ENCODE measurements around the gene ZNF22. TPM values are rescaled to one million over a fixed set of nuclear protein-coding genes. Genes with fewer than 3 reads are reported as not detected.
A peak's percentile ranks its signal among the peaks of the same experiment; 100 is the strongest.

ZNF22 gene
- total and polyA plus RNA-seq, 2 of the 8 experiments (the other 6 are each of a cell fraction or from before 2014, with no cell fraction given), result 18.2 to 45.2 TPM

GRCh38 chr10:44986179-44986578 lies 14.5 kb upstream of the ZNF22 start:
- FAIRE-seq, result no peak
- no peak overlapping the region for H3K4me3 ChIP-seq (ENCODE audit: extremely low read depth in 1 of 4, insufficient read depth in 2 of 4, low read depth in 3 of 4, low read length in 4 of 4)
- no peak overlapping the region for H2BK15ac ChIP-seq (ENCODE audit: low read length)
- H4K91ac ChIP-seq (replicated peaks; ENCODE audit: insufficient read length, low read length), result no peak overlapping the region
- H3K36me3 ChIP-seq (ENCODE audit: control insufficient read depth in 2 of 4, insufficient read depth in 4 of 4, low read length in 3 of 4), result peaks cover 0 to 7% (median 0%) of the 10 kb centered on the region in 4 experiments; a peak in 1 of 8 replicates
- peaks cover 0 to 3% (median 1%) of the 10 kb centered on the region in 4 experiments; a peak in 4 of 7 replicates for H3K27me3 ChIP-seq (replicated peaks in 1 of 4; ENCODE audit: control insufficient read depth in 3 of 4, extremely low read depth in 1 of 4, insufficient read depth in 3 of 4, low read length in 3 of 4)
- WGBS, 2 experiments (ENCODE audit: extremely low coverage in 1 of 2, insufficient coverage in 1 of 2, insufficient read length in 1 of 2, insufficient replicate concordance in 2 of 2, low coverage in 1 of 2, low lambda C conversion rate in 2 of 2, missing lambda C conversion rate in 1 of 2), result 100% methylated on average over 3 of the region's 3 CpGs; no CpG with 5 or more reads in 1 of the 2 experiments
- no peak for DNase-seq (ENCODE audit: low read depth in 1 of 2, low spot score in 2 of 2)
- no peaks in the 10 kb centered on the region for H3K23me2 ChIP-seq (ENCODE audit: low read depth, low read length)
- H3K23ac ChIP-seq (ENCODE audit: insufficient read length), result no peak overlapping the region
- no peak overlapping the region for H3K4ac ChIP-seq (replicated peaks; ENCODE audit: insufficient read length, low read depth, low read length)
- H3K79me2 ChIP-seq (ENCODE audit: control insufficient read depth in 1 of 2, insufficient read depth in 2 of 2, low read length in 2 of 2), result no peaks in the 10 kb centered on the region
- H2BK20ac ChIP-seq (ENCODE audit: low read length), result peak overlapping the region; percentile 38
- no peak overlapping the region for H2AK5ac ChIP-seq (ENCODE audit: low read depth, low read length)
- H3K18ac ChIP-seq (ENCODE audit: extremely low read depth, low read length), result no peak overlapping the region; the same call in 1 of the 2 replicates
- peaks cover 9 to 30% (median 20%) of the 10 kb centered on the region in 4 experiments; a peak in 6 of 7 replicates for H3K4me1 ChIP-seq (replicated peaks in 1 of 4; ENCODE audit: control insufficient read depth in 3 of 4, insufficient read depth in 4 of 4, low read length in 3 of 4)
- no peak overlapping the region for H2AFZ ChIP-seq (ENCODE audit: low read length)
- no peak overlapping the region for H4K5ac ChIP-seq (ENCODE audit: insufficient read length, low read depth, low read length)
- no peaks in the 10 kb centered on the region for H3K9me3 ChIP-seq (ENCODE audit: insufficient read depth in 2 of 2, low read depth in 1 of 2, low read length in 1 of 2)
- no peak overlapping the region for H3K4me2 ChIP-seq (ENCODE audit: insufficient read depth in 1 of 2, low read depth in 2 of 2, low read length in 2 of 2)
- no peak overlapping the region for H4K8ac ChIP-seq (ENCODE audit: extremely low read depth, insufficient read depth, low read length)
- ChIA-PET POLR2A (ENCODE audit: partially characterized antibody) (interaction anchor here (0.9 to 1.4 kb wide), 3 partner anchors 12 to 53 kb away, joined by 3 to 4 read pairs (median 3); no protein-coding TSS in a partner anchor), CTCF (ENCODE audit: partially characterized antibody) (interaction anchor here (0.9 to 12.1 kb wide), 6 partner anchors 10 to 52 kb away, joined by 3 to 117 read pairs (median 6); no protein-coding TSS in a partner anchor)
- H3K56ac ChIP-seq (replicated peaks; ENCODE audit: insufficient read length, low read depth, low read length), result no peak overlapping the region
- peak overlapping the region; percentile 2; the same call in 1 of the 2 replicates for H2BK12ac ChIP-seq (ENCODE audit: low read depth, low read length)
- TF ChIP-seq SRF (IDR thresholded peaks at IDR 0.05; ENCODE audit: low read depth, low read length), result no peak
- H3K9ac ChIP-seq (replicated peaks in 1 of 4; ENCODE audit: extremely low read depth in 1 of 4, low read depth in 3 of 4, low read length in 3 of 4), result no peak overlapping the region
- no peaks in the 10 kb centered on the region for H4K20me1 ChIP-seq (replicated peaks in 1 of 2; ENCODE audit: control insufficient read depth in 1 of 2, insufficient read depth in 2 of 2, low read length in 2 of 2)
- H2BK120ac ChIP-seq (replicated peaks; ENCODE audit: low read depth, low read length), result no peak overlapping the region
- H3K14ac ChIP-seq (ENCODE audit: insufficient read length), result no peak overlapping the region
- no peak overlapping the region for H3K27ac ChIP-seq (ENCODE audit: low read depth, low read length)
- H2BK5ac ChIP-seq (ENCODE audit: low read depth, low read length), result no peak overlapping the region
- H3K79me1 ChIP-seq (ENCODE audit: low read depth, low read length), result no peaks in the 10 kb centered on the region
